ENCODE results near the gene DPH7.

- TF ChIP-seq CTCF (IDR thresholded peaks at IDR 0.05; ENCODE audit: low read depth, low read length, missing input control) (no peak), TAF1 (conservative IDR thresholded peaks at IDR 0.05) (no peak), REST (IDR thresholded peaks at IDR 0.05) (no peak), RAD21 (IDR thresholded peaks at IDR 0.05) (no peak), JUND (IDR thresholded peaks at IDR 0.05) (no peak), RXRA (IDR thresholded peaks at IDR 0.05) (no peak)
Measured at GRCh38 chr9:137620581-137620980, 41.9 kb upstream of the DPH7 start.

Measured in liver (tissue), 3 donors.